CD4-positive, alpha-beta T cell (primary cell): ENCODE measurements around the gene C5orf47. TPM values are rescaled to one million over a fixed set of nuclear protein-coding genes. Genes with fewer than 3 reads are reported as not detected.

Experiments
- ATAC-seq: fragments of 200-7000 bp; cut with Tn5 transposase; one replicate; pipeline ENCODE4 v1.10.0; 2022; ENCODE audit warnings: mild to moderate bottlenecking; ENCODE audit not compliant: poor library complexity
- CTCF ChIA-PET: fragments of 350-600 bp; sonication (Branson Sonifier 250); formaldehyde crosslinking; loops from one replicate; lab custom pipeline; 2021; ENCODE audit warnings: antibody characterized with exemption, inconsistent platforms; lab: Charles Lee
- POLR2A ChIA-PET: fragments of 350-600 bp; sonication (Branson Sonifier 250); formaldehyde crosslinking; loops from one replicate; lab custom pipeline; 2021; ENCODE audit warnings: antibody characterized with exemption, inconsistent platforms; lab: Charles Lee
- DNase-seq, 14 experiments: peaks; one replicate each; pipeline ENCODE4 v3.0.0-alpha.2; 2013 to 2020; ENCODE audit warnings: mixed read lengths in 2 of 14
- H3K27ac ChIP-seq, 2 donors: one replicate each; pipeline versions ENCODE4 v1.5.1 to v1.7.0; 2013; ENCODE audit warnings: low read length in 2 of 2, low read depth in 1 of 2, mild to moderate bottlenecking in 1 of 2
- H3K27me3 ChIP-seq, 2 experiments: 1 replicate in 1 of 2; 2 replicates in 1 of 2; pipeline versions ENCODE4 v1.6.1 to v1.7.0; 2013; ENCODE audit warnings: low read length in 2 of 2, control low read depth in 1 of 2, mild to moderate bottlenecking in 1 of 2, moderate library complexity in 1 of 2; ENCODE audit not compliant: insufficient read depth in 2 of 2, control insufficient read depth in 1 of 2
- H3K36me3 ChIP-seq: one replicate; pipeline ENCODE4 v1.6.1; 2013; ENCODE audit warnings: low read length, control low read depth; ENCODE audit not compliant: insufficient read depth
- H3K4me1 ChIP-seq: one replicate; pipeline ENCODE4 v1.6.1; 2013; ENCODE audit warnings: low read length, control low read depth; ENCODE audit not compliant: insufficient read depth
- H3K4me3 ChIP-seq: one replicate; pipeline ENCODE4 v1.5.1; 2013; ENCODE audit warnings: mild to moderate bottlenecking, low read length, moderate library complexity
- H3K9me3 ChIP-seq, 2 experiments: 1 replicate in 1 of 2; 2 replicates in 1 of 2; pipeline versions ENCODE4 v1.6.1 to v1.7.0; 2013; ENCODE audit warnings: low read length in 2 of 2, mild to moderate bottlenecking in 2 of 2, control low read depth in 1 of 2, moderate library complexity in 1 of 2; ENCODE audit not compliant: control insufficient read depth in 1 of 2, insufficient read depth in 1 of 2
- H3K27ac Mint-ChIP-seq: one replicate; pipeline ENCODE4 v1.8.0; 2020; ENCODE audit warnings: mixed read lengths
- H3K27me3 Mint-ChIP-seq: one replicate; pipeline ENCODE4 v1.8.0; 2021; ENCODE audit warnings: mixed read lengths
- H3K36me3 Mint-ChIP-seq: one replicate; pipeline ENCODE4 v1.8.0; 2021; ENCODE audit warnings: low read depth, mixed read lengths
- H3K4me1 Mint-ChIP-seq: one replicate; pipeline ENCODE4 v1.8.0; 2021; ENCODE audit warnings: low read depth, mixed read lengths
- H3K4me3 Mint-ChIP-seq: one replicate; pipeline ENCODE4 v1.8.0; 2020; ENCODE audit warnings: mild to moderate bottlenecking, mixed read lengths
- H3K9me3 Mint-ChIP-seq: one replicate; pipeline ENCODE4 v1.8.0; 2020; ENCODE audit warnings: mixed read lengths
- CTCF ChIP-seq: fragments of 200-600 bp; IDR thresholded peaks from one replicate; pipeline ENCODE4 v1.8.0; 2022; ENCODE audit warnings: antibody characterized with exemption, mild to moderate bottlenecking
- intact Hi-C, 2 experiments: fragments of 100-400 bp; cut with DNase I in 1 of 2; cut with micrococcal nuclease in 1 of 2; formaldehyde crosslinking; loops; one replicate each; pipeline versions ENCODE4 v1.15.1 to v1.9.0; 2023 to 2025; cut with DNase I, micrococcal nuclease
- total RNA-seq, 174 experiments: library from RNA in 2 of 174; stranded (reverse) in 2 of 174; gene quantifications; one replicate each; pipeline ENCODE4 v1.2.3 and lab custom pipeline; 2021 to 2026

C5orf47 gene
- total RNA-seq, 2 experiments from 2014 or later: not detected

- Mint-ChIP-seq H3K36me3 (no peaks in the 10 kb centered on the region), H3K4me3 (no peak overlapping the region), H3K27me3 (peaks cover 47% of the 10 kb centered on the region), H3K4me1 (no peaks in the 10 kb centered on the region), H3K9me3 (no peaks in the 10 kb centered on the region), H3K27ac (no peak overlapping the region)
- Histone ChIP-seq H3K4me1 (no peaks in the 10 kb centered on the region), H3K36me3 (no peaks in the 10 kb centered on the region), H3K27me3 (peaks cover 0 to 4% of the 10 kb centered on the region in 2 experiments), H3K27ac (no peak overlapping the region), H3K9me3 (no peaks in the 10 kb centered on the region), H3K4me3 (no peak overlapping the region)
- ChIA-PET CTCF (no interaction called here), POLR2A (no interaction called here)
- ATAC-seq (no peak), DNase-seq (no peak)
- intact Hi-C loops: no loop called here
- no peak for TF ChIP-seq CTCF
These were observed 58.6 kb downstream of the C5orf47 start for GRCh38 chr5:174047472-174048099.

- TF ChIP-seq CTCF: no peak
- no peak overlapping the region for H3K4me3 ChIP-seq
- Mint-ChIP-seq H3K36me3 (no peaks in the 10 kb centered on the region), H3K9me3 (no peaks in the 10 kb centered on the region), H3K4me1 (no peaks in the 10 kb centered on the region), H3K27ac (no peak overlapping the region), H3K27me3 (peaks cover 8% of the 10 kb centered on the region), H3K4me3 (no peak overlapping the region)
- intact Hi-C loops: no loop called here
- H3K27me3 ChIP-seq: peaks cover 0 to 6% of the 10 kb centered on the region in 2 experiments
- CTCF ChIA-PET: no interaction called here
- POLR2A ChIA-PET: no interaction called here
- no peak for DNase-seq
- no peaks in the 10 kb centered on the region for H3K9me3 ChIP-seq
- H3K27ac ChIP-seq: no peak overlapping the region
- H3K4me1 ChIP-seq: no peaks in the 10 kb centered on the region
- ATAC-seq: no peak
- no peaks in the 10 kb centered on the region for H3K36me3 ChIP-seq
These were observed 63.7 kb downstream of the C5orf47 start for GRCh38 chr5:174052636-174053035.

- no peak for TF ChIP-seq CTCF
- Histone ChIP-seq H3K4me3 (no peak overlapping the region), H3K27me3 (peaks cover 0 to 10% of the 10 kb centered on the region in 2 experiments), H3K36me3 (no peaks in the 10 kb centered on the region), H3K27ac (no peak overlapping the region), H3K9me3 (no peaks in the 10 kb centered on the region), H3K4me1 (no peaks in the 10 kb centered on the region)
- POLR2A ChIA-PET: no interaction called here
- H3K4me1 Mint-ChIP-seq: no peaks in the 10 kb centered on the region
- H3K36me3 Mint-ChIP-seq: no peaks in the 10 kb centered on the region
- DNase-seq (no peak), ATAC-seq (no peak)
- H3K9me3 Mint-ChIP-seq: no peaks in the 10 kb centered on the region
- no peak overlapping the region for H3K27ac Mint-ChIP-seq
- H3K27me3 Mint-ChIP-seq: peaks cover 15% of the 10 kb centered on the region
- H3K4me3 Mint-ChIP-seq: no peak overlapping the region
- intact Hi-C loops: no loop called here
- CTCF ChIA-PET: no interaction called here
These were observed 64.9 kb downstream of the C5orf47 start for GRCh38 chr5:174053905-174054304.

Other genes starting within 250 kb of the C5orf47 start
- gene CPEB4, start 100.8 kb upstream of the C5orf47 start, total RNA-seq: 10 to 100 TPM; 18.3 to 19.2 TPM
- not detected for gene NSG2, start 56.5 kb downstream of the C5orf47 start, total RNA-seq